Aorta (tissue), 5 donors: ENCODE results near the gene PPP3R1. TPM values are rescaled to one million over a fixed set of nuclear protein-coding genes. Genes with fewer than 3 reads are reported as not detected.

Source experiments
- ATAC-seq: fragments of 200-7000 bp; cut with Tn5 transposase; one replicate; pipeline ENCODE4 v1.9.1; 2022; ENCODE audit warnings: moderate library complexity; ENCODE audit not compliant: low FRiP score
- DNase-seq, 2 donors: peaks; one replicate each; pipeline ENCODE4 v3.0.0-alpha.2; 2020
- H3K27ac ChIP-seq, 2 donors: one replicate each; pipeline ENCODE4 v1.5.1; 2013; ENCODE audit warnings: low read length in 2 of 2, mild to moderate bottlenecking in 2 of 2, moderate library complexity in 2 of 2, control low read depth in 1 of 2, inconsistent platforms in 1 of 2, low read depth in 1 of 2
- H3K27me3 ChIP-seq, 2 donors: one replicate each; pipeline ENCODE4 v1.6.1; 2013; ENCODE audit warnings: control low read depth in 1 of 2, low read length in 1 of 2, mild to moderate bottlenecking in 1 of 2, moderate library complexity in 1 of 2; ENCODE audit not compliant: insufficient read depth in 2 of 2, control insufficient read depth in 1 of 2
- H3K36me3 ChIP-seq, 2 donors: one replicate each; pipeline ENCODE4 v1.6.1; 2013; ENCODE audit warnings: control low read depth in 1 of 2, low read length in 1 of 2, mild to moderate bottlenecking in 1 of 2; ENCODE audit not compliant: insufficient read depth in 2 of 2, control insufficient read depth in 1 of 2
- H3K4me1 ChIP-seq, 2 donors: one replicate each; pipeline ENCODE4 v1.6.1; 2013; ENCODE audit warnings: low read length in 2 of 2, control low read depth in 1 of 2, mild to moderate bottlenecking in 1 of 2, moderate library complexity in 1 of 2; ENCODE audit not compliant: insufficient read depth in 2 of 2, control insufficient read depth in 1 of 2
- H3K4me3 ChIP-seq, 2 donors: one replicate each; pipeline ENCODE4 v1.5.1; 2013; ENCODE audit warnings: low read length in 2 of 2, control low read depth in 1 of 2, mild to moderate bottlenecking in 1 of 2
- H3K9me3 ChIP-seq: one replicate; pipeline ENCODE4 v1.6.1; 2013; ENCODE audit warnings: mild to moderate bottlenecking, low read length; ENCODE audit not compliant: control insufficient read depth
- WGBS, 2 donors: extraction: QIAGEN DNeasy Blood & Tissue Kit; methylation state at CpG; one replicate each; pipeline ENCODE4 v1.1.7; 2013; 5-methylcytosine and 5-hydroxymethylcytosine counted together
- intact Hi-C, 2 donors: fragments of 100-400 bp; cut with DNase I; formaldehyde crosslinking; loops; one replicate each; pipeline versions ENCODE4 v1.14.2 to v1.15.0; 2022
- polyA plus RNA-seq, 2 donors: library from polyadenylated mRNA; stranded (reverse); fragments of 200-250 nt; gene quantifications; one replicate each; pipeline ENCODE4 v1.2.3, GENCODE V29; 2013
- total RNA-seq, 2 donors: library from RNA; stranded (reverse); fragmentation: NEBNext Ultra II Directional; extraction: Animal tissue kit (Norgen Biotek cat#: 25700); gene quantifications; one replicate each; pipeline ENCODE4 v1.2.1, GENCODE V29; 2021
- donor health status: healthy with polysubstance abuse.
- donor health status: Bipolar disorder and iron deficiency.
- donor health status: DM: no; HTN: no; CAD: no.
- donor health status: DM: no; HTN: no; CAD: no.
- donor health status: DM: yes; HTN: yes; CAD: no.

PPP3R1 gene
- total and polyA plus RNA-seq, 4 donors, result 16.6 to 51.0 (median 36.5) TPM

DNA sequence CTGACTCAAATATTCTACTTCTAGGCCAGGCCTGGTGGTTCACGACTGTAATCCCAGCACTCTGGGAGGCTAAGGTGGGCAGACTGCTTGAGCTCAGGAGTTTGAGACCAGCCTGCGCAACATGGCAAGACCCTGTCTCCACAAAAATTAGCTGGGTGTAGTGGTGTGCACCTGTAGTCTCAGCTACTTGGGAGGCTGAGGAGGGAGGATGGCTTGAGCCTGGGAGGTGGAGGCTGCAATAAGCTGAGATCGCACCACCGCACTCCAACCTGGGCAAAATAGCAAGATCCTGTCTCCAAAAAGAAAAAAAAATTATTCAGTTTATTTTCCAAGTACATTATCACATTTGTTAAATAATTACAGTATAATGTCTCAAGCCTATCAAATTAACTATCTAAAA lies 7.3 kb downstream of the PPP3R1 start:
- intact Hi-C loops, result no loop called here
- 95 to 97% methylated on average over 4 of the region's 4 CpGs for WGBS, 2 donors

DNA sequence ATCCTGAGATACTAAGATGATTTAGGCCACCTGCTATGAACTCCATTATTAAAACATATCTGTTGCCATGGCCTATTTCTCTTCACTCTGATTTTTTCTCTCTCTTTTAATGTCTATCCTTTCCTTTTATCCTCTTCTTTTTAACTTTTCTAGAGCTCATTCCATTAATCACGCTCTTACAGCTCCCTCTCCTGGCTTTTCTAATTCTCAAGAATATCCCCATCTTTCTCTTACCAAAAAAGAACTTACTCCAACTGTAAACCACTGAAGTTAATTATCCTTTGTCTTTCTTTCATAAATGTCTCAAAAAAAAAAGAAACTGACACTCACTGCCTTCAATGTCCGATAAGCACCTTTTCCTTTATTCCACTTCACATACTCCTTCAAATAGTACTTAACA lies 7.9 kb downstream of the PPP3R1 start:
- Histone ChIP-seq H3K27ac (no peak overlapping the region), H3K4me1 (peaks cover 0 to 11% of the 10 kb centered on the region in 2 donors), H3K27me3 (no peaks in the 10 kb centered on the region), H3K4me3 (no peak overlapping the region), H3K36me3 (no peaks in the 10 kb centered on the region), H3K9me3 (no peaks in the 10 kb centered on the region)
- DNase-seq, result no peak
- no peak for ATAC-seq
- 62 to 69% methylated on average over 2 of the region's 2 CpGs for WGBS, 2 donors
- intact Hi-C loops, result no loop called here

More for the DNA sequence above, 7.3 kb downstream of the PPP3R1 start:
- Histone ChIP-seq H3K4me3 (no peak overlapping the region), H3K4me1 (peaks cover 0 to 11% of the 10 kb centered on the region in 2 donors), H3K36me3 (no peaks in the 10 kb centered on the region), H3K27me3 (no peaks in the 10 kb centered on the region), H3K9me3 (no peaks in the 10 kb centered on the region), H3K27ac (no peak overlapping the region)
- ATAC-seq, result no peak
- no peak for DNase-seq

DNA sequence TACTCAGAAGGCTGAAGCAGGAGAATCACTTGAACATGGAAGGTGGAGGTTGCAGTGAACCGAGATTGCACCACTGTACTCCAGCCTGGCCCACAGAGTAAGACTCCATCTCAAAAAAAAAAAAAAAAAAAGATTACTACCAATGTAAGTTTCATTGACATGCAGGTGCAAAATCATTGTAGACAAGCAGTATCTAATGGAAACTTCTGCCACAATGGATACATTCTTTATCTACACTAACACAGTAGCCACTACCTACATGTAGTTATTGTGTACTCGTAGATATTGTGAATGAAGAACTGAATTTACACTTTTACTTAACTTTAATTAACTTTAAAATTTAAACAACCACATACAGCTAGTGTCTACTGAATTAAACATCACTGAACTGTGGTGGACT lies 10.6 kb downstream of the PPP3R1 start:
- intact Hi-C loops, result no loop called here
- no peak overlapping the region for H3K4me3 ChIP-seq
- no peaks in the 10 kb centered on the region for H3K36me3 ChIP-seq
- no peak for DNase-seq
- no peak overlapping the region for H3K27ac ChIP-seq
- WGBS, 2 donors, result 97 to 99% methylated on average over 2 of the region's 2 CpGs
- H3K27me3 ChIP-seq, result no peaks in the 10 kb centered on the region
- H3K9me3 ChIP-seq, result no peaks in the 10 kb centered on the region
- peaks cover 4 to 12% of the 10 kb centered on the region in 2 donors for H3K4me1 ChIP-seq
- ATAC-seq, result no peak

DNA sequence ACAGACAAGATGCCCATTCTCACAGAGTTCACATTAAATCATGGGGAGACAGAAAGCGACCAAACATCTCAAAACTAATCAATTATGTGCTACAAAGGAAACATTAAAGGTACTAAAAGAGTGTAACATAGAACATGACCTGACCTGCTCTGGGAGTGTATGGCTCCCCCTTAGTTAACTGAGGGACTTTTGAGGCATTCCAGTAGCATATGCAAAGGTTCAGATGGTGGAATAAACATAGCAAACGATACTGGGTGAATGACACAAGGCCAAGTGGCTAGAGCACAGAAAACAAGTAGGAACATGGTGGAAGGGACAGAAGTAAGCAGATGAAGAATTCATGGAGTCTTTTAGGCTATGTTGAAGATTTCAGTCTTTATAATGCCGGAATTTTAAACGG lies 11.9 kb downstream of the PPP3R1 start:
- H3K4me1 ChIP-seq, result peaks cover 6 to 15% of the 10 kb centered on the region in 2 donors
- WGBS, 2 donors, result 79 to 83% methylated on average over 4 of the region's 4 CpGs
- no peak overlapping the region for H3K27ac ChIP-seq
- H3K27me3 ChIP-seq, result no peaks in the 10 kb centered on the region
- DNase-seq (no peak), ATAC-seq (no peak)
- H3K36me3 ChIP-seq, result no peaks in the 10 kb centered on the region
- H3K9me3 ChIP-seq, result no peaks in the 10 kb centered on the region
- H3K4me3 ChIP-seq, result no peak overlapping the region
- intact Hi-C loops, result no loop called here

DNA sequence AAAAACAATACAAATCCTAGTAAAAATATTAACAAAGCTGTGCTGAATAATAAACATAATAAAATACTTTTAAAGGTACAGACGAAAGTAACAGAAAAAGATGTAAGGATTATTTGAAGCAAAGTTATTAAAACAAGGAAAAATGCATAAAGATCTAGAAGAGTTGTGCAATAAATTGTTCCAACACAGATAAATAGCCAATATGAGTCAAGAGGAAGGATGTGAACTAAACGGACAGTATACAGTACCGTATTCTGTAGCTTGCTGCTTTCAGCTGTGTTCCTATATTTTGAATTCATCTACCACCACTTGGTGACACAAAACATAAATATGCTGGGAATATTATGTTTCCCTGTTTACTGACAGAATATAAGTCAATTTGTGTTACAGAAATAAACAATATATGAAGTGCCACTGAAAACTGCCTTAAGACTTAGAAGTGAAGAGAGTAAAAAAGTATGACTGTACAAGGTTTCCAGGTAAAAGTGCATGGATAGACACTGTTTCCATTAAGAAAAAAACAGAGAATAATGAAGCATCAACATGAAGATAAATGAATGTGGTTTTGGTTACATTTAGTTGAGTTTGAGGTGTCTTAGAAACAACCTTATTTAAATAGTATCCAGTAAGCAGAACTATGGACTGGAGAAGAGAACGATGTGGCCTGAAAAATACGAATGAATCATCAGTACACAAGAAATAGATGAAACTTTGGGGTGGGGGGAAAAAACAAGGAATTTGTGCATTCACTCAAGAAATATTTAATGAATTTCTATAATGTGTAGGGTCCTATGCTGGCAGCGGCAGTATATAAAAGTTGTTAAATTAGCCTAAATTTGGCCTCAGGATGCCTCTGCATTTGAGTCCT lies 13.1 kb downstream of the PPP3R1 start:
- ATAC-seq (no peak), DNase-seq (no peak)
- Histone ChIP-seq H3K9me3 (no peaks in the 10 kb centered on the region), H3K4me1 (peaks cover 6 to 15% of the 10 kb centered on the region in 2 donors), H3K4me3 (no peak overlapping the region), H3K27me3 (no peaks in the 10 kb centered on the region), H3K36me3 (no peaks in the 10 kb centered on the region), H3K27ac (no peak overlapping the region)
- 68 to 72% methylated on average over 6 of the region's 6 CpGs for WGBS, 2 donors
- intact Hi-C loops, result no loop called here

DNA sequence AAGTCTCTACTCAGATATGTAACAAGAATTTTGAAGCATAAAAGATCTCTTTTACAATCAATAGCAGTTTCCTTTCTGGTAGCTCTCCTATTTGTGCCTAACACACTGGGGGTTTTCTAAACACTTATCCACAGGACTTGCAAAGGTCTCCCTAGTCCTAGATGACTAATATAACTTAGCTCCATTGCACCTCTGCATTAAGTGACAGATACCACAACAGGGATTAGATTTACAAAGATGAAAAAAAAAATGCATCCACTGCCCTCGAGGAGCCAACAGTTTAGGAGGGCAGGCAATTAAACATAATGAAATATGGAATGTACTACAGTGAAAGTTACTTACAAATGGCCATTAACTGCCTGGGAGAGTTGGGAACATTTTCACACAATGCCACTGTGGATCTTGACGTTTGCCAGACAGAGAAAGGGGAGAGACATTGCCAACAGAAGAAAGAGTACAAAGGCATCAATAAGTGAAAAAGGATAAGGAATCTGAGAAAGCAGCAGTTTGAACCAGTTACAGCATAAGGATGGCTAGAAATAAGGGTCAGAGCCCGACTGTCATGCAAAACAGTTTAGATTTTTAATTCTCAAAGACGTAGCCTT lies 14.3 kb downstream of the PPP3R1 start:
- Histone ChIP-seq H3K27me3 (no peaks in the 10 kb centered on the region), H3K4me1 (peaks cover 6 to 15% of the 10 kb centered on the region in 2 donors), H3K4me3 (no peak overlapping the region), H3K9me3 (no peaks in the 10 kb centered on the region), H3K27ac (peak overlapping the region in 1 of 2 donors; percentile 19), H3K36me3 (no peaks in the 10 kb centered on the region)
- DNase-seq, result no peak
- WGBS, 2 donors, result 39 to 40% methylated on average over 4 of the region's 4 CpGs
- intact Hi-C loops, result no loop called here
- no peak for ATAC-seq

DNA sequence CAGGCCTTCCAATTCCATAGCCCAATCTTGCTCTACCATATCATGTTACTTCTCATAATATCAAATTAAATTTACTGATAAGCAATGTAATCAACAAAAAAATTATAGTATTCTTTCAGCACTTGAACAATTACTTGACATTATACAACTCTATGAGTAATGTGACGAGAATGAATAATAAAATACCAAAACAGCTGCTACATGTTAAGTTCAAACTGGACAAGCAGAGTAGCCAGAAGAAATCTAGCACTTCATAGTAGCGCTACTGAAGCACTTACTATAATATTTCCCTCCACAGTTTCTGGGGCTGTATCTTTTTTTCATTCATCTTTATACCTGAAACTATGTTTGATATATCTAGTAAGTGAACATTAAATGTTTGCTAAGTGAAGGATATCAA lies 14.9 kb downstream of the PPP3R1 start:
- WGBS, 2 donors, result 14% methylated on average over 2 of the region's 2 CpGs
- Histone ChIP-seq H3K27ac (no peak overlapping the region), H3K4me3 (no peak overlapping the region), H3K9me3 (no peaks in the 10 kb centered on the region), H3K27me3 (no peaks in the 10 kb centered on the region), H3K36me3 (no peaks in the 10 kb centered on the region), H3K4me1 (peaks cover 6 to 15% of the 10 kb centered on the region in 2 donors)
- ATAC-seq (no peak), DNase-seq (no peak)
- intact Hi-C loops, result no loop called here

DNA sequence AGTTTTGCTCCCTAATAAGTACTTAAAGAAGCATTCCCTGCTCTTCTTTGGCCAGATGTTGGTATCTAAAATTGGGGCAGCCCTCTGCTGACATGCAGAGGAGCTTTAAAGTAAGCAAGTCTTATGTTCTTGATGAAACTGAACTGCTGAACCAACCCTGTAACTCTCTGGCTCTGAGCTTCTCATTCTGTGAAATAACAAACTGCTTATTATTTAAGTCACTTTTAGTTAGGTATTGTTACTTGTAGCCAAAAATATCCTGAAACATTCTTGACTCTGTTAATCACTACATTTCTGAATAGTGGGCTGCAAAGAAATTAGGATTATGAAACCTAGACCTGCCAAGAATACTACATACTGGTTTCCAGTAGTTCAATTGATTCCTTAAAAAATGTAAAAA lies 15.5 kb downstream of the PPP3R1 start:
- no peak for ATAC-seq
- no peaks in the 10 kb centered on the region for H3K36me3 ChIP-seq
- DNase-seq, result no peak
- H3K27ac ChIP-seq, result peak overlapping the region in 1 of 2 donors; percentile 57
- H3K4me3 ChIP-seq, result no peak overlapping the region
- intact Hi-C loops, result no loop called here
- no peaks in the 10 kb centered on the region for H3K27me3 ChIP-seq
- H3K4me1 ChIP-seq, result peaks cover 6 to 15% of the 10 kb centered on the region in 2 donors
- H3K9me3 ChIP-seq, result no peaks in the 10 kb centered on the region
